Endodermal cell (in vitro differentiated cells): ENCODE results near the gene FADS1. TPM values are rescaled to one million over a fixed set of nuclear protein-coding genes. Genes with fewer than 3 reads are reported as not detected.

ENCODE experiments used
- DNase-seq: peaks from one replicate; pipeline ENCODE4 v3.0.0-alpha.2; 2017
- H3K27ac ChIP-seq: 2 replicates; pipeline ENCODE4 v1.5.1; 2013; ENCODE audit warnings: mild to moderate bottlenecking, low read depth, low read length, moderate library complexity
- H3K27me3 ChIP-seq: 2 replicates; pipeline ENCODE4 v1.6.1; 2013; ENCODE audit warnings: mild to moderate bottlenecking, low read length, moderate library complexity; ENCODE audit not compliant: insufficient read depth, control insufficient read depth, poor library complexity, severe bottlenecking
- H3K36me3 ChIP-seq: 2 replicates; pipeline ENCODE4 v1.7.0; 2013; ENCODE audit warnings: mild to moderate bottlenecking, low read length, moderate library complexity; ENCODE audit not compliant: control insufficient read depth, insufficient read depth
- H3K4me1 ChIP-seq: one replicate; pipeline ENCODE4 v1.7.0; 2013; ENCODE audit warnings: low read length; ENCODE audit not compliant: control insufficient read depth, insufficient read depth
- H3K4me3 ChIP-seq: 2 replicates; pipeline ENCODE4 v1.5.1; 2013; ENCODE audit warnings: mild to moderate bottlenecking, low read length, moderate library complexity
- H3K9ac ChIP-seq: 2 replicates; pipeline ENCODE4 v1.6.1; 2013; ENCODE audit warnings: mild to moderate bottlenecking, low read length, moderate library complexity; ENCODE audit not compliant: poor library complexity, severe bottlenecking; ENCODE audit errors: extremely low read depth
- H3K9me3 ChIP-seq: 2 replicates; pipeline ENCODE4 v1.6.1; 2013; ENCODE audit warnings: mild to moderate bottlenecking, low read length, moderate library complexity; ENCODE audit not compliant: control insufficient read depth
- H3K27ac Mint-ChIP-seq: 2 replicates; pipeline ENCODE4 v1.8.0; 2020; ENCODE audit warnings: mixed read lengths
- H3K27me3 Mint-ChIP-seq: 2 replicates; pipeline ENCODE4 v1.8.0; 2021; ENCODE audit warnings: mild to moderate bottlenecking, mixed read lengths; ENCODE audit not compliant: insufficient read depth
- H3K36me3 Mint-ChIP-seq: 2 replicates; pipeline ENCODE4 v1.8.0; 2020; ENCODE audit warnings: low read depth, mixed read lengths
- H3K4me1 Mint-ChIP-seq: 2 replicates; pipeline ENCODE4 v1.8.0; 2020; ENCODE audit warnings: mixed read lengths
- H3K4me3 Mint-ChIP-seq: 2 replicates; pipeline ENCODE4 v1.8.0; 2020; ENCODE audit warnings: mild to moderate bottlenecking, moderate library complexity, mixed read lengths
- H3K9me3 Mint-ChIP-seq: 2 replicates; pipeline ENCODE4 v1.8.0; 2020; ENCODE audit warnings: mild to moderate bottlenecking, mixed read lengths
- WGBS, 2 experiments: methylation state at CpG; one replicate each; pipeline versions ENCODE4 v1.1.5 to v1.1.7; 2013; ENCODE audit warnings: missing lambda C conversion rate in 2 of 2, mixed read lengths in 1 of 2; ENCODE audit not compliant: insufficient coverage in 1 of 2, insufficient read length in 1 of 2; 5-methylcytosine and 5-hydroxymethylcytosine counted together
- total RNA-seq, 2 donors: library from RNA; stranded (reverse); fragmentation: NEBNext Ultra II Directional in 1 of 2; extraction: Animal tissue kit (Norgen Biotek cat#: 25700) in 1 of 2; gene quantifications; 2 replicates in 1 of 2; 3 replicates in 1 of 2; pipeline ENCODE4 v1.2.1, GENCODE V29; 2021
- TF ChIP-seq, protein P1 (sequence below): fragments of 200-600 bp; sonication (generic); conservative IDR thresholded peaks from 2 replicates; pipeline ENCODE4 v1.5.0; 2021; ENCODE audit warnings: antibody characterized with exemption, mild to moderate bottlenecking

The FADS1 gene
- total RNA-seq, 2 donors from 2014 or later: 127 to 138 TPM

GRCh38 chr11:61810671-61811175 lies 6.1 kb downstream of the FADS1 start:
- no peak overlapping the region for H3K9ac ChIP-seq
- H3K27ac Mint-ChIP-seq: no peak overlapping the region
- no peaks in the 10 kb centered on the region for H3K9me3 ChIP-seq
- H3K27me3 Mint-ChIP-seq: no peaks in the 10 kb centered on the region
- no peaks in the 10 kb centered on the region for H3K27me3 ChIP-seq
- peaks cover 78% of the 10 kb centered on the region for H3K36me3 Mint-ChIP-seq
- peaks cover 4% of the 10 kb centered on the region for H3K9me3 Mint-ChIP-seq
- peaks cover 70% of the 10 kb centered on the region for H3K36me3 ChIP-seq
- no peaks in the 10 kb centered on the region for H3K4me1 ChIP-seq
- H3K27ac ChIP-seq: no peak overlapping the region
- no peak overlapping the region for H3K4me3 ChIP-seq
- TF ChIP-seq, protein P1, sequence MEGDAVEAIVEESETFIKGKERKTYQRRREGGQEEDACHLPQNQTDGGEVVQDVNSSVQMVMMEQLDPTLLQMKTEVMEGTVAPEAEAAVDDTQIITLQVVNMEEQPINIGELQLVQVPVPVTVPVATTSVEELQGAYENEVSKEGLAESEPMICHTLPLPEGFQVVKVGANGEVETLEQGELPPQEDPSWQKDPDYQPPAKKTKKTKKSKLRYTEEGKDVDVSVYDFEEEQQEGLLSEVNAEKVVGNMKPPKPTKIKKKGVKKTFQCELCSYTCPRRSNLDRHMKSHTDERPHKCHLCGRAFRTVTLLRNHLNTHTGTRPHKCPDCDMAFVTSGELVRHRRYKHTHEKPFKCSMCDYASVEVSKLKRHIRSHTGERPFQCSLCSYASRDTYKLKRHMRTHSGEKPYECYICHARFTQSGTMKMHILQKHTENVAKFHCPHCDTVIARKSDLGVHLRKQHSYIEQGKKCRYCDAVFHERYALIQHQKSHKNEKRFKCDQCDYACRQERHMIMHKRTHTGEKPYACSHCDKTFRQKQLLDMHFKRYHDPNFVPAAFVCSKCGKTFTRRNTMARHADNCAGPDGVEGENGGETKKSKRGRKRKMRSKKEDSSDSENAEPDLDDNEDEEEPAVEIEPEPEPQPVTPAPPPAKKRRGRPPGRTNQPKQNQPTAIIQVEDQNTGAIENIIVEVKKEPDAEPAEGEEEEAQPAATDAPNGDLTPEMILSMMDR: no peak
- WGBS, 2 experiments: 95 to 100% methylated on average over 3 to 8 of the region's 8 CpGs
- no peak for DNase-seq
- H3K4me1 Mint-ChIP-seq: peaks cover 4% of the 10 kb centered on the region
- H3K4me3 Mint-ChIP-seq: no peak overlapping the region

GRCh38 chr11:61806785-61807184 lies 10.0 kb downstream of the FADS1 start:
- H3K9me3 Mint-ChIP-seq: no peaks in the 10 kb centered on the region
- Histone ChIP-seq H3K27ac (no peak overlapping the region), H3K9me3 (no peaks in the 10 kb centered on the region), H3K4me1 (no peaks in the 10 kb centered on the region), H3K27me3 (no peaks in the 10 kb centered on the region), H3K4me3 (no peak overlapping the region), H3K36me3 (peaks cover 80% of the 10 kb centered on the region), H3K9ac (no peak overlapping the region)
- no peak for DNase-seq
- H3K27me3 Mint-ChIP-seq: no peaks in the 10 kb centered on the region
- TF ChIP-seq, protein P1: no peak
- peaks cover 83% of the 10 kb centered on the region for H3K36me3 Mint-ChIP-seq
- H3K4me1 Mint-ChIP-seq: no peaks in the 10 kb centered on the region
- no peak overlapping the region for H3K27ac Mint-ChIP-seq
- 90 to 93% methylated on average over 5 of the region's 5 CpGs for WGBS, 2 experiments
- no peak overlapping the region for H3K4me3 Mint-ChIP-seq

GRCh38 chr11:61805146-61805545 lies 11.7 kb downstream of the FADS1 start:
- H3K27ac ChIP-seq: no peak overlapping the region
- Mint-ChIP-seq H3K9me3 (no peaks in the 10 kb centered on the region), H3K27ac (no peak overlapping the region), H3K27me3 (no peaks in the 10 kb centered on the region), H3K36me3 (peaks cover 78% of the 10 kb centered on the region), H3K4me3 (no peak overlapping the region), H3K4me1 (peaks cover 5% of the 10 kb centered on the region)
- TF ChIP-seq, protein P1: no peak
- no peak overlapping the region for H3K9ac ChIP-seq
- H3K36me3 ChIP-seq: peaks cover 76% of the 10 kb centered on the region
- WGBS, 2 experiments: 100% methylated on average over 1 of the region's 1 CpG
- no peaks in the 10 kb centered on the region for H3K27me3 ChIP-seq
- no peaks in the 10 kb centered on the region for H3K4me1 ChIP-seq
- DNase-seq: no peak
- H3K4me3 ChIP-seq: no peak overlapping the region
- H3K9me3 ChIP-seq: no peaks in the 10 kb centered on the region
